ENCODE results near the gene HOXB2.

Gene HOXB2

GRCh38 chr17:48550502-48551213, 5.7 kb upstream of the HOXB2 start:
- Histone ChIP-seq H3K36me3 (ENCODE audit: control insufficient read depth, insufficient read depth, low read length) (no peaks in the 10 kb centered on the region), H3K4me3 (replicated peaks; ENCODE audit: low read depth, low read length) (no peak overlapping the region), H3K27me3 (replicated peaks; ENCODE audit: control insufficient read depth, insufficient read depth, low read length) (no peaks in the 10 kb centered on the region)
- no peak for DNase-seq (ENCODE audit: extremely low read depth, insufficient read length)
- TF ChIP-seq CTCF (IDR thresholded peaks at IDR 0.05; ENCODE audit: insufficient read depth, low read length, poor library complexity, severe bottlenecking): no peak

GRCh38 chr17:48549914-48550501, 5.1 kb upstream of the HOXB2 start:
- no peaks in the 10 kb centered on the region for H3K36me3 ChIP-seq (ENCODE audit: control insufficient read depth, insufficient read depth, low read length)
- no peak overlapping the region for H3K4me3 ChIP-seq (replicated peaks; ENCODE audit: low read depth, low read length)
- TF ChIP-seq CTCF (IDR thresholded peaks at IDR 0.05; ENCODE audit: insufficient read depth, low read length, poor library complexity, severe bottlenecking): no peak
- no peaks in the 10 kb centered on the region for H3K27me3 ChIP-seq (replicated peaks; ENCODE audit: control insufficient read depth, insufficient read depth, low read length)
- no peak for DNase-seq (ENCODE audit: extremely low read depth, insufficient read length)

GRCh38 chr17:48549281-48549630, 4.3 kb upstream of the HOXB2 start:
- Histone ChIP-seq H3K27me3 (replicated peaks; ENCODE audit: control insufficient read depth, insufficient read depth, low read length) (no peaks in the 10 kb centered on the region), H3K4me3 (replicated peaks; ENCODE audit: low read depth, low read length) (no peak overlapping the region), H3K36me3 (ENCODE audit: control insufficient read depth, insufficient read depth, low read length) (no peaks in the 10 kb centered on the region)
- DNase-seq (ENCODE audit: extremely low read depth, insufficient read length): no peak
- TF ChIP-seq CTCF (IDR thresholded peaks at IDR 0.05; ENCODE audit: insufficient read depth, low read length, poor library complexity, severe bottlenecking): no peak

GRCh38 chr17:48548523-48549280, 3.8 kb upstream of the HOXB2 start:
- no peaks in the 10 kb centered on the region for H3K36me3 ChIP-seq (ENCODE audit: control insufficient read depth, insufficient read depth, low read length)
- no peak for DNase-seq (ENCODE audit: extremely low read depth, insufficient read length)
- no peak overlapping the region for H3K4me3 ChIP-seq (replicated peaks; ENCODE audit: low read depth, low read length)
- TF ChIP-seq CTCF (IDR thresholded peaks at IDR 0.05; ENCODE audit: insufficient read depth, low read length, poor library complexity, severe bottlenecking): no peak
- H3K27me3 ChIP-seq (replicated peaks; ENCODE audit: control insufficient read depth, insufficient read depth, low read length): no peaks in the 10 kb centered on the region

- H3K36me3 ChIP-seq (ENCODE audit: control insufficient read depth, insufficient read depth, low read length): no peaks in the 10 kb centered on the region
- H3K27me3 ChIP-seq (replicated peaks; ENCODE audit: control insufficient read depth, insufficient read depth, low read length): no peaks in the 10 kb centered on the region
- no peak overlapping the region for H3K4me3 ChIP-seq (replicated peaks; ENCODE audit: low read depth, low read length)
- no peak for DNase-seq (ENCODE audit: extremely low read depth, insufficient read length)
- TF ChIP-seq CTCF (IDR thresholded peaks at IDR 0.05; ENCODE audit: insufficient read depth, low read length, poor library complexity, severe bottlenecking): no peak
Measured at GRCh38 chr17:48547808-48548522, 3.1 kb upstream of the HOXB2 start.

All from GM06990 (cell line).